Natural killer cell (primary cell): ENCODE results near the gene ORC2. TPM values are rescaled to one million over a fixed set of nuclear protein-coding genes. Genes with fewer than 3 reads are reported as not detected.

Experiments
- ATAC-seq, 3 donors: fragments of 150-1000 bp in 2 of 3; fragments of 200-7000 bp in 1 of 3; cut with Tn5 transposase; 1 replicate in 1 of 3; 2 replicates in 2 of 3; pipeline ENCODE4 v1.10.0; 2021; ENCODE audit warnings: mild to moderate bottlenecking in 2 of 3, moderate library complexity in 2 of 3
- DNase-seq, 2 donors: peaks; one replicate each; pipeline versions ENCODE4 v3.0.0 to v3.0.0-alpha.2; 2013 to 2021; ENCODE audit warnings: mixed read lengths in 1 of 2
- H3K27ac ChIP-seq: one replicate; pipeline ENCODE4 v1.5.1; 2013; ENCODE audit warnings: mild to moderate bottlenecking, low read length
- H3K27me3 ChIP-seq: one replicate; pipeline ENCODE4 v1.6.1; 2013; ENCODE audit warnings: low read length; ENCODE audit not compliant: control insufficient read depth, insufficient read depth
- H3K36me3 ChIP-seq: one replicate; pipeline ENCODE4 v1.6.1; 2013; ENCODE audit warnings: low read length; ENCODE audit not compliant: control insufficient read depth, insufficient read depth
- H3K4me1 ChIP-seq: one replicate; pipeline ENCODE4 v1.6.1; 2013; ENCODE audit warnings: low read length; ENCODE audit not compliant: control insufficient read depth, insufficient read depth
- H3K4me3 ChIP-seq: one replicate; pipeline ENCODE4 v1.5.1; 2013; ENCODE audit warnings: low read length
- H3K9me3 ChIP-seq: one replicate; pipeline ENCODE4 v1.6.1; 2013; ENCODE audit warnings: low read length; ENCODE audit not compliant: control insufficient read depth, insufficient read depth
- H3K27ac Mint-ChIP-seq, 2 donors: one replicate each; pipeline ENCODE4 v1.8.0; 2022; ENCODE audit warnings: mild to moderate bottlenecking in 2 of 2, mixed read lengths in 2 of 2, moderate library complexity in 1 of 2
- H3K27me3 Mint-ChIP-seq, 2 donors: one replicate each; pipeline ENCODE4 v1.8.0; 2022; ENCODE audit warnings: low read depth in 2 of 2, mixed read lengths in 2 of 2
- H3K36me3 Mint-ChIP-seq: one replicate; pipeline ENCODE4 v1.8.0; 2022; ENCODE audit warnings: mixed read lengths
- H3K4me1 Mint-ChIP-seq, 2 donors: one replicate each; pipeline ENCODE4 v1.8.0; 2022; ENCODE audit warnings: mixed read lengths in 2 of 2
- H3K4me3 Mint-ChIP-seq: one replicate; pipeline ENCODE4 v1.8.0; 2022; ENCODE audit warnings: mild to moderate bottlenecking, moderate library complexity, mixed read lengths
- H3K9me3 Mint-ChIP-seq, 2 donors: one replicate each; pipeline ENCODE4 v1.8.0; 2022; ENCODE audit warnings: mixed read lengths in 2 of 2
- WGBS: methylation state at CpG from one replicate; pipeline ENCODE4 v1.1.7; 2013; ENCODE audit warnings: missing lambda C conversion rate; ENCODE audit not compliant: insufficient coverage; 5-methylcytosine and 5-hydroxymethylcytosine counted together
- intact Hi-C: fragments of 100-400 bp; cut with micrococcal nuclease; formaldehyde crosslinking; loops from one replicate; pipeline ENCODE4 v1.14.2; 2022
- total RNA-seq, 4 donors: library from RNA; stranded (reverse); fragments of 120-200 nt in 1 of 4; gene quantifications; one replicate each; pipeline versions ENCODE4 v1.2.3 to v1.2.4, GENCODE V29; 2013 to 2022
- TF ChIP-seq, protein P1 (sequence below): fragments of 200-600 bp; IDR thresholded peaks from one replicate; pipeline ENCODE4 v1.8.0; 2022; ENCODE audit warnings: antibody characterized with exemption

ORC2 gene
- total RNA-seq, result 10 to 100 TPM; 21.7 to 48.5 (median 26.1) TPM
- total RNA-seq (2013), result 43.7 TPM

DNA sequence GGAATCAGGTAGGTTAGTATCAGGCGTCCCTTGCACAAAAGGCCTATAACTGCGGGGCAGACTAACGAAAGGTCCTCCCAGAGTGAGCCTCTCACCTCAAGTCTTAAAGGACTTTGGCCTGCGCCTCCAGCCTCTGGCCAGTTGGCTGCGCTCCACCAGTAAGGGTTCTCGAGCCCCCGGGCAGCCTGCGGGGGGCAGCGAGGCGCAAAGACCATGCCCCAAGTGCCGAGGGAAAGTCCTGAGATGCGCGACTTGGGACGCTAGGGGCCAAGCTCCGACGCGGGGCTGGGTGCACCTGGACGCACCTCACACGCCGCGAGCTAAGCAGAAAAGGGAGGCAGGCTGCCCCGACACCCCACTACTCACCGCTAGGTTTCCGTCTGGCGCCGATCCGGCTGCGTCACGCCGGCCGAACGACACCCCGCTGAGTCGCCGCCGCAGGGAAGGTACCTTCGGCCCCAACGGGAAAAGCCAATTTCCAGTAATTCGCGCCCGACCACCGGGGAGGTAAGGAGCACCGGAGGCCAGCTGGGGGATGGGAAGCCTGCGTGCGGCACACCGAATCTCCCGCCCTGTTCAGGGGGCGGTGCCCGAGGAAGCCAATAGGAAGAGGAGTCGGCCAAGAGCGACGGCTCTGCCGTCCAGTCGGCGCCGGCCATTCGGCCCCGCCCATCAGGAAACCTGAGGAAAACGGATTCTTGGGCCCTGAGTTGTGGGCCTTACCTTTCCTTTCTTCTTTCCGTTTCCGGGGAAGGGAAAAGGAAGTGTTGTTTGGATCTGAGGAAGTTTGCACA, at the start of gene ORC2:
TSS of gene ORC2 (minus strand) at position 537 of the 794 bp plus-strand sequence. CDS start 5,537 bp downstream, outside the sequence.
- DNase-seq (peak; percentile 94 to 96), ATAC-seq (peak; percentile 95 to 99 (median 96))
- Histone ChIP-seq H3K4me3 (peak within 1 kb of the TSS; percentile 75), H3K36me3 (peaks cover 2% of the 10 kb centered on the region), H3K27ac (peak within 1 kb of the TSS; percentile 86), H3K4me1 (peaks cover 8% of the 10 kb centered on the region), H3K27me3 (no peaks in the 10 kb centered on the region), H3K9me3 (no peaks in the 10 kb centered on the region)
- TF ChIP-seq, protein P1, sequence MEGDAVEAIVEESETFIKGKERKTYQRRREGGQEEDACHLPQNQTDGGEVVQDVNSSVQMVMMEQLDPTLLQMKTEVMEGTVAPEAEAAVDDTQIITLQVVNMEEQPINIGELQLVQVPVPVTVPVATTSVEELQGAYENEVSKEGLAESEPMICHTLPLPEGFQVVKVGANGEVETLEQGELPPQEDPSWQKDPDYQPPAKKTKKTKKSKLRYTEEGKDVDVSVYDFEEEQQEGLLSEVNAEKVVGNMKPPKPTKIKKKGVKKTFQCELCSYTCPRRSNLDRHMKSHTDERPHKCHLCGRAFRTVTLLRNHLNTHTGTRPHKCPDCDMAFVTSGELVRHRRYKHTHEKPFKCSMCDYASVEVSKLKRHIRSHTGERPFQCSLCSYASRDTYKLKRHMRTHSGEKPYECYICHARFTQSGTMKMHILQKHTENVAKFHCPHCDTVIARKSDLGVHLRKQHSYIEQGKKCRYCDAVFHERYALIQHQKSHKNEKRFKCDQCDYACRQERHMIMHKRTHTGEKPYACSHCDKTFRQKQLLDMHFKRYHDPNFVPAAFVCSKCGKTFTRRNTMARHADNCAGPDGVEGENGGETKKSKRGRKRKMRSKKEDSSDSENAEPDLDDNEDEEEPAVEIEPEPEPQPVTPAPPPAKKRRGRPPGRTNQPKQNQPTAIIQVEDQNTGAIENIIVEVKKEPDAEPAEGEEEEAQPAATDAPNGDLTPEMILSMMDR, result peak; percentile 71
- Mint-ChIP-seq H3K36me3 (no peaks in the 10 kb centered on the region), H3K27ac (peak within 1 kb of the TSS; percentile 98), H3K4me3 (peak within 1 kb of the TSS; percentile 98), H3K9me3 (no peaks in the 10 kb centered on the region), H3K4me1 (peaks cover 34 to 47% of the 10 kb centered on the region in 2 donors), H3K27me3 (no peaks in the 10 kb centered on the region)
- intact Hi-C loops, result loop anchor here (1.0 to 5.0 kb wide), 4 partner anchors 74 to 214 kb away; partner anchors contain the start of genes NIF3L1 and PPIL3
- under 1% methylated on average over 61 of the region's 61 CpGs for WGBS

DNA sequence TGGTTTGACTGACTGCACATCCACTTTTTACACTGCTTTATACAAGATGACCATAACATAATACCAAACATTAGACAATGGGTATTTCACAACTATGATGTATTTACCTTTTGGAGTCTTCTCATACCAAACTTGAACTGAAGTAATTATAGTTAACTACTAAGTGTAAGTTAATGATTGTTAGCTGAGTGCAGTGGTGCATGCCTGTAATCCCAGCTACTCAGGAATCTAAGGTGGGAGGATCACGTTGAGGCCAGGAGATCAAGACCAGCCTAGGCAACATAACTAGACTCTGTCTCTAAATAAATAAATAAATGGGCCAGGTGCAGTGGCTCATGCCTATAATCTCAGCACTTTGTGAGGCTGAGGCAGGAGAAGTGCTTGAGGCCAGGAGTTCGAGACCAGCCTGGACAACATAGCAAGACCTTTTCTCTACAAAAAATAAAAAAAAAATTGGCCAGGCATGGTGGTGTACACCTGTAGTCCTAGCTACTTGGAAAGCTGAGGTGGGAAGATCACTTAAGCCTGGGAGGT, 44.9 kb upstream of the ORC2 start:
- no peaks in the 10 kb centered on the region for H3K27me3 Mint-ChIP-seq
- ATAC-seq (no peak), DNase-seq (no peak)
- H3K27me3 ChIP-seq, result no peaks in the 10 kb centered on the region
- TF ChIP-seq, protein P1, result no peak
- no peak overlapping the region for H3K4me3 Mint-ChIP-seq
- H3K4me1 ChIP-seq, result no peaks in the 10 kb centered on the region
- no peak overlapping the region for H3K27ac ChIP-seq
- H3K4me3 ChIP-seq, result no peak overlapping the region
- no peaks in the 10 kb centered on the region for H3K9me3 Mint-ChIP-seq
- no peaks in the 10 kb centered on the region for H3K9me3 ChIP-seq
- WGBS, result 100% methylated on average over 1 of the region's 2 CpGs
- H3K36me3 Mint-ChIP-seq, result peaks cover 6% of the 10 kb centered on the region
- intact Hi-C loops, result no loop called here
- H3K27ac Mint-ChIP-seq, result no peak overlapping the region
- peaks cover 32% of the 10 kb centered on the region for H3K36me3 ChIP-seq
- no peaks in the 10 kb centered on the region for H3K4me1 Mint-ChIP-seq

DNA sequence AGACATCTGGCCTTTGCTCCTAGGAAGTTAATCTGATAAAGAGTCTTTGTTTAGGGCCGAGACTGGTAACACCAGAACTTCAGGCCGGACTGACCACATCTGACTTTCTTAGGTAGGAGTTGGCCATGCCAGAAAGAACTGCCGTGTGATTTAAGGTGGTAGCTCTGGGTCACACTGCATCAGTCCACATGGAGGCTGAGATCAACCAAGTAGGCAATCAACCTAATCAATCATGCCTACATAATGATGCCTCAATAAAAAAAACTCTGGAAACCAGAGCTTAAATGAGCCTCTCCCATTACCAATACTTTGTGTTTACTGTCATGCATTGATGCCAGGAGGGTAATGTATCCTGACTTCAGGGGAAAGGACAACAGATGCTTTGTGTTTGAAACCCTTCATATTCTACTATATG, 44.1 kb upstream of the ORC2 start:
- H3K4me3 Mint-ChIP-seq, result no peak overlapping the region

More for the DNA sequence above, 44.1 kb upstream of the ORC2 start:
- no peaks in the 10 kb centered on the region for H3K4me1 ChIP-seq
- Mint-ChIP-seq H3K36me3 (peaks cover 6% of the 10 kb centered on the region), H3K27ac (no peak overlapping the region), H3K27me3 (no peaks in the 10 kb centered on the region), H3K4me1 (no peaks in the 10 kb centered on the region), H3K9me3 (no peaks in the 10 kb centered on the region)
- TF ChIP-seq, protein P1, result no peak
- 92% methylated on average over 3 of the region's 3 CpGs for WGBS
- no peak overlapping the region for H3K4me3 ChIP-seq
- intact Hi-C loops, result no loop called here
- no peaks in the 10 kb centered on the region for H3K9me3 ChIP-seq
- H3K36me3 ChIP-seq, result peaks cover 36% of the 10 kb centered on the region
- no peak for DNase-seq
- ATAC-seq, result no peak
- no peaks in the 10 kb centered on the region for H3K27me3 ChIP-seq
- H3K27ac ChIP-seq, result no peak overlapping the region
